GM19452 (cell line): ENCODE data around the gene SYT6.

ENCODE experiments used
- ATAC-seq: cut with Tn5 transposase; IDR thresholded peaks from one replicate; pipeline ENCODE4 v1.9.1; 2021; ENCODE audit not compliant: unreplicated experiment

The SYT6 gene

DNA sequence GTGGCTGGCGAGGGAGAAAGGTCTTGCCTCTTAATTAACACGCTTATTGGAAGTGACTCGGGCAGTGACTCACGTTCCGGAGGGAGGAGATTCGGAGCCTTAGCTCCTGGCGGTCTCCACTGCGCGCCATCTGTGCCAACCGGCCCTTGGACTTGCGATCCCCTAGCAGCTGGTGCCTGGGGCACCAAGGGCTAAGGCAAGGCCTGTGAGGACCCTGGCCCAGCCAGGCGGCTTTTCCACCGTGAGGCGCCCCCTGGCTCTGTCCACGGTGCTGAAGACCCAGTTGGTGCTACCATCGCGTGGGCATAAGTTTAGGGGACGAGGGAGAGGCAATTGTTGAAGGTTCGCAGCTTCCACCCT lies 1.3 kb upstream of the SYT6 start:
- ATAC-seq = no peak

DNA sequence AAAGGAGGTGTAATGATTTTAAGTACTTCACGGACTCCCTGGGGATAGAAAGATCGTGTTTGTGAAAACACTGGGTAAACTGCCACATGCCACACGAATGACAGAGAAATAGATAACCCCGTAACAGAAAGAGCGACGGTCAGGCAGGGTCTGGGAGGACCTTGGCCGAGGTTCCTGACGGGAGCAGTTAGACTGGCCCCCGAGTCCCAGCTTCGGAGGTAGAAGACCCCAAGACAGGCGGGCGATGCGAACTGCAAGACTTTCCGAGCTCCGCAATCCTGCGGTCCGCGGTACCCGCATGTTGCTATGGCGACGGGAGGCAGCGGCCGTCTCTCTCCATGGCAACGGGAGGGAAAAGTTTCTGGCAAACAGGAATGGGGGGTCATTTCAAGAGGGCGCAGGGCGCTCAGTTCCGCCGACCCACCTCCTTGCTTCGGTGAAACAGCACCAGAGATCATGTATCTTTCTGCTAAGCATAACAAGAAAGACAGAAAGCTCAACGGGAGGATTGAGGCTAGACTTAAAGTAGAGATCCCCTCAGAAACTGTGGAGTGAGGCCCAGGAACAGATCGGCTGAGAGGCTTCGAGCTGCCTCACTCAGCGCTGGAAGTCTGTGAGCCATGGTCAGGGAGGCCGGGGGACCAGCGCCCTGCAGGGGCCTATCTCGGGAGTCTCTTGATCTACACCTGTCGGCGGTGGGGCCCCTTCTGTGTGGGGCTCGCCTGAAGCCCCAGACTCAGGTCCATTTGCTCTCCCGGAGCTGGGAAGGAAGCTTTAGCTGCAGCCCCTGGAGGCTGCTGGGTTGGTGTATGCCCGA lies 685 bp upstream of the SYT6 start:
- ATAC-seq = no peak

DNA sequence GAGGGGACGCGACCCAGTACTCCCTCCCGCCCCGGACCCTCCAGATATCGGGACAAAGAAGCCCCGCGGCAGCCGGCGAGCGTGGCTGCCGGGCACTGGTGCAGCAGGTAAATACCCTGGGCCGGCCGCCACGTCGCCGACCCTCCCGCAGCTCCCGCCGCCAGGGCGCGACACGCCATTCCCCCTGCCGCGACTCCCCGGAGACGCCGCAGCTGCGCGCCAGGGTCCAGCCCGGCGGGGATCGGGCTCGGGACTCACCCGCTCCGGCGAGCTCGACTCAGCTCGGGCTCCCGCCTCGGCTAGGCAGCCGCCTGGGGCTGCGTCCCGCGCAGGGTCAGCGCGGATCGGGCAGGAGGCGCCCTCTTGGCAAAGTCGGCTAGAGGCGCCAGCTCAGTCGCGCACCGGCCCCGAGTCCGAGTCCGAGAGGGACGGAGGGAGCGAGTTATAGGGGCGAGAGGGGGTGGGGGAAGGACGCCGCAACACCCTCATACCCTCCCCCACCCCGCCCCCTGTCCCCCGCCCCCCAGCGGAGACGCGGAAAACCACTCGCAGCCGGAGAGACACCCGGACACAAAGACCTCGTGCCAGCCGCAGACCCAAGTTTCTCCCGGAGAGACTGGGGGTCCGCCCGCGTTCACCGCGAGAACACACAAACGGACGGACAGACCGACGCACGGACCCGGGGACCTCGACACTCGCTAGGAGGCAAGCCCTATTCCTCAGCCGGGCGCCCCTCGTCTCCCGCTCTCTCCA lies 985 bp downstream of the SYT6 start:
- no peak for ATAC-seq

DNA sequence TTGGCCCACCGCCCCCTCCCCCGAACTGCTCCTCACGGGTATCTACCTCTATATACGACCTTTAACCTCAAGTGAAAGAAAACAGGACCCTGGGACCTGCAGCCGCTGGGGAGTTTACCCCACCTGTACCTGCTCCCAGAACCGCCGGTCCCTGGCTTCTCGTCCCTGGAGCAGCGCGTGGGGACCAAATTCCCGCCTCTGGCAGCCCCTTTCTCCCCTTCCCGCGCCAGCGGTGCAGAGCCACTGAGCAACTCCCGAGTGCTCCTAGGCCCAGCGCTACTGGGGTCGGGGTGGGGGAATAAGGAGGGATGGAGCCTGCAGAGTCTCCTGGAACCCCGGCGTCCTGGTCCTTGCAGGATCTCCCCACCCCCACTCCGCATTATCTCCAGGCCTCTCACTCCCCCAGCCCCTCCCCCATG lies 1.6 kb downstream of the SYT6 start:
- ATAC-seq = no peak

DNA sequence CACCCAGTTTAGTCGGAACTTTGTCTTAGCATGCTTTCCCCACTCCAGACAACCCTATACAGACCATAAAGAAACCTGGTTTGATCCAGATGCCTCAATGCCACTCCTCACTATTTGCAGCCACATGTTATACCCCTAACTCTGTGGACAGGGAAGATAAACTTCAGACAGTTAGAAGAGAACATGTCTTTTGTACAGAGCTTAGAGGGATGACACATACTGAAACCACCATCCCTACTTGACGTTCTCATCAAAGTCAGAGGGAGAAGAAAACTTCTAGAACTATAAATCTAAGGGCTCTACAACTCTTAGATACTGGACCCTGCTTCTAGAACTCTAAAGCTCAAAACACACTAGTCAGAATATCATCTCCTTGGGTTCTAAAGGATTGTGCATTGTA lies 3.7 kb downstream of the SYT6 start:
- no peak for ATAC-seq

DNA sequence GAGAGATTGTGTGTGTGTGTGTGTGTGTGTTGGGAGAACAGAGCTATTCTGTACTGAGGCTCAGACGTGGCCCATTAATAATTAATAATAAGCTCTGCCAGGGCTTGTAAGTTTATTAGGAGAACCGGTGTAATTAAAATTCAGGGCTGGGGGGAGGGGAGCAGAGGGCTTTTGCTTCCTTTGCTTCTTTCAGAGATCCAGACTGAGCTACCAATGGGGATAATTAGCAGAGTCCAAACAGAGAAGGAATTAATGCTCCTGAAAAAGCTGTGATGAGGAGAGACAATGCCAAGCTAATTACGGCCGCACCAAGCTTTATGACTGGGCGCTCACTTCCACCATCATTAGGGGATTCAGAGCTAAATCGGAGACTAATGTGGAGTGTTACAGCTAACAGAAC lies 4.5 kb downstream of the SYT6 start:
- no peak for ATAC-seq

DNA sequence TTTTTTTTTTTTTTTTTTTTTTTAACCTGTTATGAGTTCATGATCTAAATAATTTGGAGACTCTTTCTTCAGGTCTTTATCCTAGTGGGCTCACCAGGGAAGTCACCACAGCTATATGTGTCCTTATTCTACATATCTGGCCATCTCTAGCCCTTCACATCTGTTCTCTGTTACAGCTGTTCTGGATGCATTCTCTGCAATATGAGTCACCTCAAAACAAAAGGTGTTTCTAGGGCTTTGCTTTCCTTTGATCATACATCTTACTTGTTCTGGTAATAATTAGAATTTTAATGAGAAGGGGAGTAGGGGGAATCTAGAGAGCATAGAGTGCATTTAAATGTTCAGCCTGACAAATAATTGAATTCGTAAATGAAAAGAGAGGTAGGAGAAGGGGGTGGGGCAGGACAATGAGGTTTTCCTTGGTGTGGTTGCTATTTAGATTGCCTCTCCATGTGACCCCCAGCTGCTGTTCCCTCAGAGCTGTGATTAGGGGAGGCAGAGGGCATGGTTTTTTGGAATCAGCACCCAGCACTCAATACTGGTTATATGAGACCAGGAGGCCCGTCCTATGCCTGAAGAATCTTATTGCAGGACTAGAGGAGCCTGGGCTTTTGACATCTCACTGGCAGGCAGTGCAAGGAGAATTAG lies 8.0 kb downstream of the SYT6 start:
- ATAC-seq = no peak

DNA sequence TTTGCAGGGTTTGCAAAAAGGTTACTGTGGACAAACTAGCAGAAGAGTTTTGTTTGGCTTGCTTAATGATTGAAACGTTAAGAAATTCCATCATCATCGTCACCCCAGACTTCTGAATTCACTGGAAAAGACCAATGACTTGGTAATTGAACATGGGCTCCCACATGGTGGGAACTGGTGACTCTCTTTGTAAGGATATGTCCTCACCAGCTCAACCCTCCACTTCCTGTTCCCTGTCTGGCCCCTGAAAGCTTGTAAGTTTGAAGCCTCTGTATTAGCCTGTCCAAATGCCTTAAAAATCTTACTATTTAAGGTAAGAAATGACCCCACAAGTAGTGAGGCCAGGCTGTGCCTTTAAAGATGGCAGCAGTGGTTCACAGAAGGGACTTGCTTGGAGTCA lies 9.7 kb downstream of the SYT6 start:
- ATAC-seq = no peak

DNA sequence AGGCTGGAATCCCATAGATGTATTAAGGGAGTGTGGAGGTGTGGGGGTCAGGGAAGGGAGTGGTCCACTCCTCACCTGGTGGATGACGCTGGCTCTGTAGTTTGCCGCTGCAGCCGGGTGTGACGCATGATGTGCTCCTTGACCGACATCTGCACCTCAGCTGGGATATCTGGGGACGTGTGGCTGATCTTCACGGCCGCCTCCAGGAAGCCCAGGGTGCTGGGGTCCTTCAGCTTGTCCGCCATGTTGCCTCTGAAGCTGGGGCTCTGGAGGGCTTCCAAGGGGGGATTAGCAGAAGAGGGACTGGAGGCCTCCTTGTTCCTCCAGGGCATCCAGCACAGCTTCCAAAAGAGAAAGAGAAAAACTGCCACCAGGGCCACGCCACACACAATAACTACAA lies 14.1 kb downstream of the SYT6 start:
- no peak for ATAC-seq

DNA sequence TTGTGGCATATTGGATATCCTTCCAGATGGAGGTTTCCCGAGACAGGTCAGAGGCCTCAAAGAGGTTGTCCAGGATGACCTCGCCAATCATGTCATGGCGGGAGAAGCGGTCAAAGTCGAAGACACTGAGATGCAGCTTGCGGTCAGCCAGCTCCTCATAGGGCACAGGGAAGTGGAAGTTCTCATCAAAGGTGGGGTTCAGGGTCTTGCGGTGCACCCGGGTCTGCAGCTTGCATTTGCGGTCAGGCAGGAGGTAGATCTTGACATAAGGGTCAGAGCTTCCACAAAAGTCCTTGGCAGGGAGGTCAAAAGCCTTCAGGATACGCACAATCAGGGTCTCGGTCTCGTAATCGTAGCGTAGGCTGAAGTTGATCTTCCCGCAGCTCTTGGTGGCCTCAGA lies 16.2 kb downstream of the SYT6 start:
- no peak for ATAC-seq

DNA sequence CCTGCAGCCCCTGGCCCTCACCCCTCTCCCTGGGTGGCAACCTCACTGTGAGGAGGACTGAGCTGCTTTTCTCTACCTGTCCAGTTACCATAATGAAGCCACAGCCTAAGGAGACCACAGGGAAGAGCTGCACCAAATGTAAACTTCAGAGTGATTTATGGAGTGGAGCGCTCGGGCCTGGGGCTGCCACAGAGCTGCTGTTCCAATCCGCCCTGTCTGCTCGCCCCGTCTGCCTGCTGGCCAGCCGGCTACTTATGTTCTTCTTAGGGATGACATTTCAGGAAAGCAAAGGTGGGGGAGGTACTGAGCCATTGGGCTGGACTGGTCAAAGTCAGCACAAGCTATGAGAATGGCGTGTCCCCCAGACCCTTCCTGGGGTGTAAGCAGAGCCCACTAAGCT lies 17.9 kb downstream of the SYT6 start:
- no peak for ATAC-seq

DNA sequence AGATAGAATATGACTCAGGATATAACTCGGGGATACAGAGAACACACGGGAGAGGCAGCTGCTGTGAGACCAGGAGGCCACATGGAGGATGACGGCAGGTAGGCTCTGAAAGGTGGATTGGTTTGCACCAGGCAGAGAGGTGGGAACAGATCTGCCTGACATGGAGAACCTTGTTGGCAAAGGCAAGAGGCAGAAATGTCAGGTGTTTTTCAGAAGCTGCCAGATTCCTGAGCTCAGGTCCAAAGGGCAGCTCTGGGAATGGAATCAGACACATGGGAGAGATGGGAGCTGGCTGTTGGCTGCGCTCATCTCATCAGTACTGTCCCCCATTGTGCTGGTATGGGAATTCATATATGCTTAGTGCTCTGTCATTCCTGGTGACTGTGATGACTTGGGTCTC lies 19.2 kb downstream of the SYT6 start:
- no peak for ATAC-seq

DNA sequence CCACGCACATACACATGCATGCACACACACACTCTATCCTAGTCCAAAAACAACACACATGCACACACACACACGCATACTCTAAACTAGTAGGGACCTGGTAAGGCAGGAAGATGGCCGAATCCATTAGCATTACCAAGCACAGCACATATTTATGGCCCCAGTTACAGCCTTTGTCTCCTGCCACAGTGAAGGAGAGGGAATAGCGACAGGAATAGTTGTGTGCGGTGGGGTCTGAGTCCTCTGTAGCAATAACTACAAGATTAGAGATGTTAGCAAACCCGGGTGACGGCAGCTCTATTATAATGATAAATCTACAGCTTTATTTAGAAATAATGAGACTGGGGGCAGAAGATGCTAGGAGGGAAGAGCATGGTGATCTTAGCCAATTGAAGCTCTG lies 20.5 kb downstream of the SYT6 start:
- ATAC-seq = no peak

DNA sequence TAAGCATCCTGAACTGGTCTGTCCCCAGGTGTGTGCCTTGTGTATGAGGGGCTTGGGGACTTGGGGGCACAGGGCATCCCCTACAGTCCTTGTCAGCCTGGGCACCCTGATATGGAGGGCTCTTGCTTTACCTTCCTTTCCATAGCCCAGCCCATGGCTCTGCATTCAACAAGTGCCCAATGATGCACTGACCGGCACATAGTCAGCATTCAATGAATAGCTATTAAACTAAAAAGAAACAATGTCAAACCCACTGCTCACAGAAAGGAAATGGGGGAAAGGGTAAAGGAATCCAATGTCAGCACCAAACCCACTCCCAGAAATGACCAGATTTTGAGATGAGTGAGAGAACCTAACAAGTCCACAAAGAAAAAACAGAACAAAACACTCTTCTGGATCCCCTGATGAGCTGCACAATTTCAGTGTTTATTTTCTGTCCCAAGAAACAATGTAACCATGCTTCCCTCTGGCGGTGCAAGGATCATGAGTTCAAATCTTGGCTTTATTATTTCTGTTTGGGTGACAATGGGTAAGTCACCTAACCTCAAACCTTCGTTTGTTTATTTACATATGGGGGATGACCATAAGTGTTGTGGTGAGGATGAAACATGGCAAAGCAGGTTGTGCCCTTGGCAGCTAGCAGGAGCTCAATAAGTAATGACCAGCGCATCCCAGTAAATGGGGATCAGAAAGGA lies 22.0 kb downstream of the SYT6 start:
- ATAC-seq = no peak

DNA sequence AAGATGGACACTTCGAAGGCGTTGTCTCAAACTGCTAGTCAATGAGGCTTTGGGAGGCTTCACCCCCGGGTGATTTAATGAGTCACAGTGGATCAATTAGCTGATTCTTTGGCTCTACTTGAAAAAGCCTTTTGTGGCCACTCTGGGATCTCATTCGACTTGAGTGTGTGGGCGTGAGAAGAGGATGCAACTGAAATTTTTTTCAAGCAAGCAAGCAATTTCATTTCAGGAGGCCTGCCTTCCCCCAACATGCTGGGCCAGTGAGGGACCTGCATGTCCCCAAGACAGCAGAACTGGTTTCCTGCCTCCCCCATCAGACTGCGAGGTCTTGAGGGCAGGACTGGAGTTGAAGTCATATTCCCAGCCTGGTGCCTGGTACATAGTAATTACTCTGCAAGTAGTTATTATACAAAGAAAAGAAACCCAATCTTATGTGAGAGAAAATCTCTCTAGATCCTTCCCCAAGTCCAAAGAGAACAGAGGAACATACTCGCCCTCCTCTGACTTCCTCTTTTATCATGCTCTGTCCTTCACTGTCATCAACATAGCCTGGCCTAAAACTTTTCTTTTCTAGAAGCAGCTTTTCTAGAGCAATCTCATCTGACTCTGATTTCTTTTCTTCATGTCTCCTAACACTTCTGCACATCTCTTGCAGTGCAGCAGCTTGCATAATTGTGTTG lies 22.7 kb downstream of the SYT6 start:
- ATAC-seq = no peak

DNA sequence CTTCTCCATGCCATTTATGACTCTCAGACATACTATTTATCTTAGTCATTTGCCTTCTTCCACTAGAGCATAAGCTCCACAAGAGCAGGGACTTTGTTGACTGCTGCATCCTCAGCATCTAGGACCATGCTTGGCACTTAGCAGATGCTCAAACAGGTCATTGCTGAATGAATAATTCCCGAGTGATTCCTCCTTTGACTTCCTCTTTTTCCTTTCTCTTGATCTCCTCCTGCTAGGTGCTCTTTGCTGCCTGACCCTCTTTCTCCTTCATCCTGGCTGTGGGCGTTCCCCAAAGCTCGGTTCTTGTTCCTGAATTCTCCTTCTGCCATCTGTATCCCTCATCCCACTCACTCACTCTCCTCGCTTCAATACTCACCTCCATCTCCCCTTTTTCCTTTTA lies 23.5 kb downstream of the SYT6 start:
- no peak for ATAC-seq

DNA sequence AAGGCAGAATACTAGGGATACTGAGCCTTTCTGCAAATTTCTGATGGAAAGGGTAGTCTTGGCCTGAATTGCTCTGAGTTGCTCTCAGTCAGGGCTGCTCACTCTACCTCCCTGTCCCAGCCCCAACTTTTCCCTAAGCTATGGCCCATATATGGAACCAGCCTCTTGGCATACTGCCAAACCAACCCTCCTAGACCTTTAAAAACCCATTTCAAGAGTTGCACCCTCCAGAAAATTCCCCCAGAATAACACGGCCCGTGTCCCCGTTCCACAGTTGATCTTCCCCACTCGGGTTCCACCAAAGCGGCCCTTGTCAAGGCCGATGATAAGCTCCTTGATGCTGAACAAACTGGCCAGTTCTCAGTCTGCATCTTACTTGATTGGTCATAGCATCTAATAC lies 25.4 kb downstream of the SYT6 start:
- ATAC-seq = no peak

DNA sequence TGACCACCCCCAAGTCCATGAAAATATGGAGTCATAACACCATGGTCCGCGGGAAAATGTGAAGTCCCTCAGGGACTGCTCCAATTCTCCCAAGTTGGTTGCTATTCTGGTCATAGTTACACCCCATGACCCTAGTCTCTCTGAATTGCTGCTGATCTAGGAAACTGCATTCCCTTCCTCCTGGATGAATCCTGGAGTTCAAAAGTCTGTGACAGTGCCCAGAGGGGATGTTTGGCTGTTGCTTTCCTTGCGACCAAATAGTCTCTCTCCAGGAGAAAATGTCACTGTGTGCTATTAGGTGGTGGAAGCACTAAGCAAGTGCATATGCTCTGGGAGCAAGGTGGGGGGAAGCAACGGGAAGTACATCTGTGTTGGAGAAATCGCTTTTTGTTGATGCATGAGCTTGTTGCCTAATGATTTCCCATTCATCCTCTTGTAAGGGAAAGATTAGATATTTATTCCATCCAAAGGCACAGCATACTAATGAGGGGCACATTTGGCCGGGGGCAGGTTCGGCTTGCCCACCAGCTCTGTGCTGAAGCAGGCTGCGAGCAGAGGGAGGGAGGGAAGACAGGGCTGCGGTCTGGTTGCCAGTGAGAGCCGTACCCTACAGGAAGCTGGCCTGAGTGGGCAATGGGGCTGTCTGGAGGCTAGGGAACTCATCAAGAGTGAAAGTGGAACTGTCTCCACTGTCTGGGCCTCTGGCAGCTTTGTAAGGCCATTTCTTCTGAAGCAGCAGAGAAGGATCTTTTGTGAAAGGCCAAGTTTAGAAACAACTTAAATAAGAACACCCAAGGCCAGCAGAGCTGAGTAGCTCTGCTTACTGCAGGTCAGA lies 27.2 kb downstream of the SYT6 start:
- peak; percentile 85 for ATAC-seq

DNA sequence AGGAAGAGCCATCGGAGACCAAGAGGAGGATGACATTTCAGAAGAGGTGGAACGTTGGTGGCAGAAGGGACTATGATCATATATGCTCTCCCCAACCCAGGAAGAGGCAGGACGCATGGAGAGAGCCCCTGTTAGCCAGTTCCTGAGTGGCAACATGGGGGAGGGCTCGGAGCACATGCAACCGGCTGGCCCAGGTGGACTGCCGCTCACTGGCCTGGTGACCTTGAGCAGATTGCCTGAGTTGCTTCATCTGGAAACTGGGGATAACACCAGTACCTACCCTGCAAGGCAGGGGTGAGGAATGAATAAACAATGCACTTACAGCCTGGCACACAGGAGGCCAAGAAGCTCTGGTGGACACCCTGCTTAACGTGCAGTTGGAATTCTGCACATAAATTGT lies 29.0 kb downstream of the SYT6 start:
- no peak for ATAC-seq

DNA sequence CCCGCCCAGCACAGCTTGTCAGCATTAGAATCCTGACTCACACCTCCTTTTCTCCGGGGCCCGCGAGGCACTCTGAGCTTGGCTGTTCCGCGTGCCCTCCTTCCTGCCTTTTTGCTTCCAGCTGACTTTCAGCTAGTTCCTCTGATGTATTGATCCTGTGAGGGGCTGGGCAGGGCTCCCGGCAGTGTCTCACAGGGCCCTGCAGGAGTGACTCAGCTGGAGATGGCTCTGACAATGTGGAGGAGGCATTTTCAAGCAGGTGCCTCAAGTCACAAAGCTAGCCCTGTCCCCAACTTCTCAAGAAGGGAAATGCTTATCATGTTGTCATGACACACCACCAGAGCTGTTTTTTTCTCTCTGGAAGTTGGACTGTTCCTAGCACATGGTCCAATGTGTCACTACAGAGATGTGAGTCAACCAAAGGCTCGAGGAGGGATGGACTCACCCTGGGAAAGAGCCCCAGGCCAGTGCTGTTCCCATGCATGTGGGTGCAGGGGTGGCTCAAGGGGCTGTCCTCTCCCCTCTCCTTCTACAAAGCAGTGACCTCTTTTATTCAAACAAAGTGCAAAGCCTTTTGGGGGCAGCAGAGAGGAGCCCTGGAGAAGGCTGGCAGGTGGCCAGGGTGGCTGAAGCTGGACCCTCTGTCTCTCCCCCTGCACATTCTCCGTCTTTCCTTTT lies 30.6 kb downstream of the SYT6 start:
- no peak for ATAC-seq
